T-helper 9 cell (primary cell): ENCODE measurements around the gene TSC22D2.
"Not testable (repeated sequence)": the region's sequence is repeated elsewhere in the genome, so short reads cannot be mapped to it uniquely, and the experiment has no call there.

ENCODE experiments used
- DNase-seq: peaks from one replicate; pipeline ENCODE4 v3.0.0-alpha.2; 2020

The TSC22D2 gene

GRCh38 chr3:150494411-150494977, 86.4 kb downstream of the TSC22D2 start:
- no peak for DNase-seq

DNA sequence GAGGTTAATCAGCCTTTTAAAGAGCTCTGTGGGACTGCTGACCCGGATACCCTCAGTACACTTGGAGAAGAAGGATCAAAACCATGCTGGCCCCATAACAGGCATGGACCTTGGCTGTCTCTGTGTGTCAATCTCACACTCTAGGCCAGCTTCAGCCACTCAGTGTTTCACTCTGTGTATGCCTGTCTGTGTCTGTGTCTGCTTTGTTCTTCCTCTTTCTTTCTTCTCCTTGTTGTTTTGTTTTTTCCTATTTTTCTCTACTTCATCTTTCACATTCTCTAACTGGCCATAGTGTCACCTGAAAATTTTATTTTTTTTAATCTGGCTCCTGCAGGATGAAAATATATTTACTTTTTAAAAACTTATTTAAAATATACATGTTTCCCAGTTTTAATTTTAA, 87.1 kb downstream of the TSC22D2 start:
- no peak for DNase-seq

GRCh38 chr3:150495563-150496168, 87.6 kb downstream of the TSC22D2 start:
- DNase-seq = no peak

- DNase-seq = no peak
These were observed 89.9 kb downstream of the TSC22D2 start for GRCh38 chr3:150497956-150498355.

GRCh38 chr3:150500960-150501359, 92.9 kb downstream of the TSC22D2 start:
- DNase-seq = not testable (repeated sequence)

DNA sequence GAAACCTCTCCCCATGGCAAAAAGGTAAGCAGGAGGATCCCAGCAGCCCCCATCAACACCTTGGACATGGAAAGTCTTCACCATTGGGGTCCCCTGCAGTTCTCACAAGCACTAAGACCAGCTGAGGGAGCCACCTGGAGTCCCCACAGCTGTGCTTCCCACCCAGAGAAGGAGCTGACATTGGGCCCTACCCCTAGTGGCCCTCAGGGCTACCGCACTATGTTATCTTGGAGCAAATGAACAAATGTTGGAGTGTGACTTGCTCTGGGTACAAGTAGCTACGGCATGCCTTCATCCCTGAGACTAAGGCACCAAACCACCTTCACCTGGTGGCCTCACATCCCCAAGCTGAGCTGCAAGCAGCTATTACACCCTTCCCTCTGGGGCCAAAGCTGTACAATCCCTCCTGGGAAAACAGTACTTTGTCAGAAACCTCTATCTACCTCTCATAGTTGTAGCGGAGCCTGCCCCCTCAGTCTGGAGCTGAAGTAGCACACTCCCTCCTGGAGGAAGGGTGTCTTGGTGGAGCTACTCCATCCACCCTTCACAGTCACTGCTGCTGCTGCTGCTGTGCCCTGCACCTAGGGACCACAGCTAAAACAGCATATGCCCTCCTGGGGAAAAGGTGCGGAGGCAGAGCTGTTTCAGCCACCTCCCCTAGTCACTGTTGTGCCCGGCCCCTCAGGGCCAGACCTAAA, 95.5 kb downstream of the TSC22D2 start:
- DNase-seq = no peak

GRCh38 chr3:150504483-150504882, 96.4 kb downstream of the TSC22D2 start:
- no peak for DNase-seq

DNA sequence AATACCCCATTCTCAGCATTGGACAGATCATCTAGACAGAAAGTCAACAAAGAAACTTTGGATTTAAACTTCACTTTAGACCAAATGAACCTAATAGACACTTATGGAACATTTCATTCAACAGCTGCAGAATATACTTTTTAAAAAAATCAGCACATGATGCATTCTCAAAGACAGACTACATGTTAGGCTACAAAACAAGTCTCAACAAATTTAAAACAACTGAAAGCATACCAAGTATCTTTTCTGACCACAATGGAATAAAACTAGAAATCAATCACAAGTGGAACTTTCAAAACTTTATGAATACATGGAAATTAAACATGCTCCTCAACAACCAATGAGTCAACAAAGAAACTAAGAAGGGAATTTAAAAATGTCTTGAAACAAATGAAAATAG, 100.3 kb downstream of the TSC22D2 start:
- no peak for DNase-seq

DNA sequence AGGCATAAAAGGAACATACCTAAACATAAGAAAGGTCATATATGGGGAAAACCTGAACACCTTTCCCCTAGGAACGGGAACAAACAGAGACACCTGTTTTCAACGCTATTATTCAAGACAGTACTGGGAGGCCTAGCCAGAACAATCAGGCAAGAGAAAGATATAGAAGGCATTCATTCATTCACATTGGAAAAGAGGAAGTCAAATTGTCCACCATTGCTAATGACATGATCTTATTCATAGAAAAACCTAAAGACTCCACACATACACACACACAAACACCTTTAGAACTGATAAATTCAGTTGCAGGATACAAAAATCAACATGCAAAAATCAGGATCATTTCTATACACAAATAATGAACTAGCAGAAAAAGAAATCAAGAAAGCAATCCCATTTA, 101.7 kb downstream of the TSC22D2 start:
- no peak for DNase-seq

- DNase-seq = no peak
These were observed 103.2 kb downstream of the TSC22D2 start for GRCh38 chr3:150511122-150511821.

GRCh38 chr3:150515210-150515609, 107.1 kb downstream of the TSC22D2 start:
- DNase-seq = no peak
